Vagina (tissue), 2 donors: ENCODE measurements around the gene RFESD. TPM values are rescaled to one million over a fixed set of nuclear protein-coding genes. Genes with fewer than 3 reads are reported as not detected.

Source experiments
- DNase-seq, 2 donors: peaks; one replicate each; pipeline ENCODE4 v3.0.0-alpha.2; 2017; ENCODE audit errors: extremely low spot score in 2 of 2
- H3K27ac ChIP-seq: fragments of 200-600 bp; sonication (generic); one replicate; pipeline ENCODE4 v1.5.1; 2019
- H3K27me3 ChIP-seq: fragments of 200-600 bp; sonication (generic); one replicate; pipeline ENCODE4 v1.5.1; 2019
- H3K36me3 ChIP-seq, 2 donors: fragments of 200-600 bp; sonication (generic); one replicate each; pipeline ENCODE4 v1.5.1; 2017 to 2019
- H3K4me1 ChIP-seq: fragments of 200-600 bp; sonication (generic); one replicate; pipeline ENCODE4 v1.5.1; 2019
- H3K4me3 ChIP-seq, 2 donors: fragments of 200-600 bp; sonication (generic); 1 replicate in 1 of 2; 2 replicates in 1 of 2; pipeline ENCODE4 v1.5.1; 2016 to 2019
- H3K9me3 ChIP-seq: fragments of 200-600 bp; sonication (generic); one replicate; pipeline ENCODE4 v1.5.1; 2019
- CTCF ChIP-seq, 3 experiments: fragments of 450-650 bp in 2 of 3; fragments of 200-600 bp in 1 of 3; sonication (generic) in 1 of 3; IDR thresholded peaks; one replicate each; pipeline ENCODE4 v1.5.1; 2017 to 2019; ENCODE audit warnings: antibody characterized with exemption in 3 of 3, mild to moderate bottlenecking in 2 of 3, moderate library complexity in 2 of 3
- POLR2A ChIP-seq, 2 donors: fragments of 450-650 bp; IDR thresholded peaks; one replicate each; pipeline ENCODE4 v1.6.1; 2017; ENCODE audit warnings: antibody characterized with exemption in 2 of 2, mild to moderate bottlenecking in 2 of 2, moderate library complexity in 2 of 2
- POLR2AphosphoS5 ChIP-seq, 2 donors: sonication (generic); formaldehyde crosslinking; IDR thresholded peaks; one replicate each; pipeline ENCODE4 v1.9.0; 2017; ENCODE audit warnings: antibody characterized with exemption in 2 of 2, mild to moderate bottlenecking in 2 of 2, low read depth in 1 of 2; ENCODE audit not compliant: insufficient read depth in 1 of 2
- intact Hi-C: fragments of 100-400 bp; cut with DNase I; formaldehyde crosslinking; loops from one replicate; pipeline ENCODE4 v1.15.1; 2023
- total RNA-seq: library from RNA; depleted of rRNA; stranded (reverse); fragments of >200 nt; gene quantifications from one replicate; pipeline ENCODE4 v1.2.3, GENCODE V29; 2016

Gene RFESD
- total RNA-seq, 1 donor from 2014 or later: 1.2 TPM

DNA sequence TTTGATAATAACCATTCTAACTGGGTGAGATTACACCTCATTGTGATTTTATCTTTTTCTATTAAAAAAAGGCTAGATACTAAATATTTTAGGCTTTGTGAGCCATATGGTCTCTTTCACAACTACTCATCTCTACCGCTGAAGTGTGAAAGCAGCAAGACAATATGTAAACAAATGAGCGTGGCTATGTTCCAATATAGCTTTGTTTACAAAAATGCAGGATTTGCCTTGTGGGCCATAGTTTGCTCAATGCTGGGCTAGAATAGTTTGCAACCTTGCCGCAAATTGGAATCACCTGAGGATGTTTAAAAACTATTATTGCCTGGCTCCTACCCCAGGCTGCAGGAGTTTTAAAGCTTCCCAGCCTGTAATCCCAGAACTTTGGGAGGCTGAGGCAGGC is 36.9 kb upstream of the RFESD start:
- DNase-seq: no peak
- no peaks in the 10 kb centered on the region for H3K4me1 ChIP-seq
- no peak overlapping the region for H3K27ac ChIP-seq
- H3K27me3 ChIP-seq: no peaks in the 10 kb centered on the region
- no peak overlapping the region for H3K4me3 ChIP-seq
- intact Hi-C loops: no loop called here
- TF ChIP-seq POLR2A (IDR thresholded peaks at IDR 0.05): no peak
- no peak for TF ChIP-seq CTCF (IDR thresholded peaks at IDR 0.05)
- TF ChIP-seq POLR2AphosphoS5 (IDR thresholded peaks at IDR 0.05; ENCODE audit: insufficient read depth in 1 of 2, low read depth in 1 of 2): no peak
- H3K9me3 ChIP-seq: no peaks in the 10 kb centered on the region
- H3K36me3 ChIP-seq: no peaks in the 10 kb centered on the region

DNA sequence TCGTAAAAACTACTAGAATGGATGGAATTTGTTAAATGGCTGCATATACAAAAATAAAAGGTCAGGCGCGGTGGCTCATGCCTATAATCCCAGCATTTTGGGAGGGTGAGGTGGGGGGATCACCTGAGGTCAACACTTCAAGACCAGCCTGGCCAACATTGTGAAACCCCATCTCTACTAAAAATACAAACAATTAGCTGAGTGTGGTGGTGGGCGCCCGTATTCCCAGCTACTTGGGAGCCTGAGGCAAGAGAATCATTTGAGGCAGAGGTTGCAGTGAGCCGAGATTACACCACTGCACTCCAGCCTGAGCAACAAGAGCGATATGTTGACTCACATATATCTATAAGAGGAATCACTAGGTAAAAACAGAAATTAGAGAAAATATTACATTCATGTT is 36.0 kb upstream of the RFESD start:
- Histone ChIP-seq H3K27me3 (no peaks in the 10 kb centered on the region), H3K36me3 (no peaks in the 10 kb centered on the region), H3K27ac (no peak overlapping the region), H3K4me3 (no peak overlapping the region), H3K9me3 (no peaks in the 10 kb centered on the region), H3K4me1 (no peaks in the 10 kb centered on the region)
- intact Hi-C loops: no loop called here
- no peak for TF ChIP-seq POLR2A (IDR thresholded peaks at IDR 0.05)
- no peak for TF ChIP-seq CTCF (IDR thresholded peaks at IDR 0.05)
- TF ChIP-seq POLR2AphosphoS5 (IDR thresholded peaks at IDR 0.05; ENCODE audit: insufficient read depth in 1 of 2, low read depth in 1 of 2): no peak
- DNase-seq: no peak

GRCh38 chr5:95611396-95611795 is 35.2 kb upstream of the RFESD start:
- Histone ChIP-seq H3K27ac (no peak overlapping the region), H3K9me3 (no peaks in the 10 kb centered on the region), H3K36me3 (no peaks in the 10 kb centered on the region), H3K4me3 (no peak overlapping the region), H3K4me1 (no peaks in the 10 kb centered on the region), H3K27me3 (no peaks in the 10 kb centered on the region)
- no peak for TF ChIP-seq POLR2A (IDR thresholded peaks at IDR 0.05)
- no peak for TF ChIP-seq POLR2AphosphoS5 (IDR thresholded peaks at IDR 0.05; ENCODE audit: insufficient read depth in 1 of 2, low read depth in 1 of 2)
- no peak for TF ChIP-seq CTCF (IDR thresholded peaks at IDR 0.05)
- no peak for DNase-seq
- intact Hi-C loops: no loop called here

DNA sequence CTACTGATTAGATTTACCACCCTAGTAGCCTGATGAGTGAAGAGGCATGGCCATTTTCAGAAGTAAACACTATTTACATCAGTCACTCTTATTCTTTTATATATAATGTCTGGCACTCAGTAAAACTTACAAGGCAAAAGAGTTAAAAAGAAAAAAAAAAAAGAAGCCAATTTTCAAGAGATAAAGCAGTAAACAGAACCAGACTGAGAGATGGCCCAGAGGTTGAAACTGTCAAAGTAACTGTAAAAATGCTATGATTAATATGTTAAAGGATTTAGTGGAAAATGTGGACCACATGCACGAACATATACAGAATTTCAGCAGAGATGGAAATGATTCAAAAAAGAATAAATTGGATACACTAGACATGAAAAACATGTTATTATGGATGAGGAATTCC is 33.1 kb upstream of the RFESD start:
- no peaks in the 10 kb centered on the region for H3K9me3 ChIP-seq
- H3K36me3 ChIP-seq: no peaks in the 10 kb centered on the region
- TF ChIP-seq POLR2AphosphoS5 (IDR thresholded peaks at IDR 0.05; ENCODE audit: insufficient read depth in 1 of 2, low read depth in 1 of 2) (no peak), CTCF (IDR thresholded peaks at IDR 0.05) (no peak), POLR2A (IDR thresholded peaks at IDR 0.05) (no peak)
- no peak overlapping the region for H3K27ac ChIP-seq
- no peaks in the 10 kb centered on the region for H3K4me1 ChIP-seq
- no peak for DNase-seq
- no peaks in the 10 kb centered on the region for H3K27me3 ChIP-seq
- intact Hi-C loops: no loop called here
- H3K4me3 ChIP-seq: no peak overlapping the region

- no peaks in the 10 kb centered on the region for H3K9me3 ChIP-seq
- H3K36me3 ChIP-seq: no peaks in the 10 kb centered on the region
- TF ChIP-seq CTCF (IDR thresholded peaks at IDR 0.05): no peak
- no peak for TF ChIP-seq POLR2A (IDR thresholded peaks at IDR 0.05)
- no peak overlapping the region for H3K27ac ChIP-seq
- intact Hi-C loops: no loop called here
- no peak for DNase-seq
- H3K4me3 ChIP-seq: no peak overlapping the region
- H3K27me3 ChIP-seq: no peaks in the 10 kb centered on the region
- peaks cover 12% of the 10 kb centered on the region for H3K4me1 ChIP-seq
Observed at GRCh38 chr5:95615164-95615467, 31.5 kb upstream of the RFESD start.
